ENCODE measurements around the gene SH2D1B. TPM values are rescaled to one million over a fixed set of nuclear protein-coding genes. Genes with fewer than 3 reads are reported as not detected.

The SH2D1B gene
- total and polyA plus RNA-seq, 4 donors = 0.17 to 0.84 (median 0.30) TPM

GRCh38 chr1:162417650-162418049 is 5.7 kb upstream of the SH2D1B start:
- no peaks in the 10 kb centered on the region for H3K36me3 ChIP-seq (ENCODE audit: control insufficient read depth in 4 of 4, insufficient read depth in 3 of 4, low read depth in 1 of 4, low read length in 3 of 4)
- 91% methylated on average over 7 of the region's 7 CpGs for WGBS
- H3K9me3 ChIP-seq (ENCODE audit: control insufficient read depth in 4 of 4, low read length in 3 of 4) = peaks cover 0 to 2% (median under 1%) of the 10 kb centered on the region in 4 donors
- H3K9ac ChIP-seq (ENCODE audit: low read depth in 1 of 2, low read length in 2 of 2) = no peak overlapping the region
- no peak overlapping the region for H3K4me3 ChIP-seq (ENCODE audit: low read depth in 1 of 3, low read length in 3 of 3)
- no peaks in the 10 kb centered on the region for H3K27me3 ChIP-seq (ENCODE audit: control insufficient read depth in 4 of 4, insufficient read depth in 4 of 4, low read length in 3 of 4)
- TF ChIP-seq YY1 (IDR thresholded peaks at IDR 0.05) (no peak), GABPA (IDR thresholded peaks at IDR 0.05 in 1 of 2, conservative IDR thresholded peaks at IDR 0.05 in 1 of 2) (no peak), SP1 (IDR thresholded peaks at IDR 0.05) (no peak), RXRA (IDR thresholded peaks at IDR 0.05) (no peak)
- H3K27ac ChIP-seq (ENCODE audit: low read depth in 1 of 2, low read length in 2 of 2) = no peak overlapping the region
- DNase-seq (ENCODE audit: low spot score) = no peak
- no peaks in the 10 kb centered on the region for H3K4me1 ChIP-seq (ENCODE audit: control insufficient read depth in 4 of 4, insufficient read depth in 4 of 4, low read length in 3 of 4)

- no peaks in the 10 kb centered on the region for H3K36me3 ChIP-seq (ENCODE audit: control insufficient read depth in 4 of 4, insufficient read depth in 3 of 4, low read depth in 1 of 4, low read length in 3 of 4)
- no peak for TF ChIP-seq ATF3 (IDR thresholded peaks at IDR 0.05)
- H3K9ac ChIP-seq (ENCODE audit: low read depth in 1 of 2, low read length in 2 of 2) = no peak overlapping the region
- H3K9me3 ChIP-seq (ENCODE audit: control insufficient read depth in 4 of 4, low read length in 3 of 4) = peaks cover 0 to 2% (median under 1%) of the 10 kb centered on the region in 4 donors
- no peak overlapping the region for H3K27ac ChIP-seq (ENCODE audit: low read depth in 1 of 2, low read length in 2 of 2)
- DNase-seq (ENCODE audit: low spot score) = no peak
- peaks cover 0 to 5% (median 0%) of the 10 kb centered on the region in 4 donors for H3K27me3 ChIP-seq (ENCODE audit: control insufficient read depth in 4 of 4, insufficient read depth in 4 of 4, low read length in 3 of 4)
- H3K4me3 ChIP-seq (ENCODE audit: low read depth in 1 of 3, low read length in 3 of 3) = no peak overlapping the region
- no peaks in the 10 kb centered on the region for H3K4me1 ChIP-seq (ENCODE audit: control insufficient read depth in 4 of 4, insufficient read depth in 4 of 4, low read length in 3 of 4)
- WGBS = 91% methylated on average over 2 of the region's 2 CpGs
Measured at GRCh38 chr1:162416909-162417308, 5.0 kb upstream of the SH2D1B start.

- no peak overlapping the region for H3K9ac ChIP-seq (ENCODE audit: low read depth in 1 of 2, low read length in 2 of 2)
Measured at GRCh38 chr1:162416215-162416614, 4.3 kb upstream of the SH2D1B start.

More at GRCh38 chr1:162416215-162416614, 4.3 kb upstream of the SH2D1B start:
- Histone ChIP-seq H3K4me1 (ENCODE audit: control insufficient read depth in 4 of 4, insufficient read depth in 4 of 4, low read length in 3 of 4) (no peaks in the 10 kb centered on the region), H3K36me3 (ENCODE audit: control insufficient read depth in 4 of 4, insufficient read depth in 3 of 4, low read depth in 1 of 4, low read length in 3 of 4) (no peaks in the 10 kb centered on the region), H3K4me3 (ENCODE audit: low read depth in 1 of 3, low read length in 3 of 3) (no peak overlapping the region), H3K27me3 (ENCODE audit: control insufficient read depth in 4 of 4, insufficient read depth in 4 of 4, low read length in 3 of 4) (peaks cover 0 to 6% (median 0%) of the 10 kb centered on the region in 4 donors), H3K9me3 (ENCODE audit: control insufficient read depth in 4 of 4, low read length in 3 of 4) (peaks cover 0 to 2% (median under 1%) of the 10 kb centered on the region in 4 donors), H3K27ac (ENCODE audit: low read depth in 1 of 2, low read length in 2 of 2) (no peak overlapping the region)
- DNase-seq (ENCODE audit: low spot score) = no peak
- TF ChIP-seq YY1 (IDR thresholded peaks at IDR 0.05) (no peak), REST (IDR thresholded peaks at IDR 0.05) (no peak), RAD21 (IDR thresholded peaks at IDR 0.05) (no peak), RXRA (IDR thresholded peaks at IDR 0.05) (no peak), GABPA (IDR thresholded peaks at IDR 0.05 in 1 of 2, conservative IDR thresholded peaks at IDR 0.05 in 1 of 2) (no peak)
